HG03103 (cell line): ENCODE measurements around the gene PRKAG2.
"Not testable (repeated sequence)": the region's sequence is repeated elsewhere in the genome, so short reads cannot be mapped to it uniquely, and the experiment has no call there.

Experiments
- ATAC-seq: cut with Tn5 transposase; IDR thresholded peaks from one replicate; pipeline ENCODE4 v1.9.1; 2021; ENCODE audit warnings: low read depth; ENCODE audit not compliant: unreplicated experiment

Gene PRKAG2

DNA sequence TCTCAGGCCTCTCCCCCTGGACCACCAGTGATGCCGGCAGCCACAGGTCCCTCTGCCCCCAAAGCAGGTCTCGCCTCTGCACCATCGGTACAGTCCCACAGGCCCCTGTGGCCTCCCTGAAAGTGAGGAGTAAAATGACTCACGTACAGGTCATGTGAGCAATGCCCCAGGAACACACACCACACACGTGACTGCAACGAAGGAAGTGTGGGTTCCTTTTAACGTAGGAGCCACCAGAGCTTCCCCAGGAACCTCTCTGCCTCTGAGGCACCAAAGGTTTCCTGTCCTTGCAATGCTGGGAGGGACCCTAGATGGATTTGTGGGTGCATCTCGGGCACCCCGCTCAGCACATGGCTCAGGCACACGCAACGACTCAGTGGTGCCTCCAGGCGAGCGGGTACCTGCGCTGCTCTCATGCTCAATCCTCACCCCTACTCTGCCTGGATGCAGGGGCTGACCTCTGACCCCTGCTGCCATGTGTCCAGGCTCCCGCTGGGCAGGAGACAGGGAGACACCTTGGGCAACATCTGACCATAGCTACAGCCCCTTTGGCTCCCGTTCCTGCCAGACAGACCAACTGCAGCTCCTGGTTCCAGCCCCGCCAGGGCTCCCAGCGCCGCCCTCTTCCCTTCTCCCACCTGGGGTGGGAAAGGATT, 120.7 kb downstream of the PRKAG2 start:
- no peak for ATAC-seq

DNA sequence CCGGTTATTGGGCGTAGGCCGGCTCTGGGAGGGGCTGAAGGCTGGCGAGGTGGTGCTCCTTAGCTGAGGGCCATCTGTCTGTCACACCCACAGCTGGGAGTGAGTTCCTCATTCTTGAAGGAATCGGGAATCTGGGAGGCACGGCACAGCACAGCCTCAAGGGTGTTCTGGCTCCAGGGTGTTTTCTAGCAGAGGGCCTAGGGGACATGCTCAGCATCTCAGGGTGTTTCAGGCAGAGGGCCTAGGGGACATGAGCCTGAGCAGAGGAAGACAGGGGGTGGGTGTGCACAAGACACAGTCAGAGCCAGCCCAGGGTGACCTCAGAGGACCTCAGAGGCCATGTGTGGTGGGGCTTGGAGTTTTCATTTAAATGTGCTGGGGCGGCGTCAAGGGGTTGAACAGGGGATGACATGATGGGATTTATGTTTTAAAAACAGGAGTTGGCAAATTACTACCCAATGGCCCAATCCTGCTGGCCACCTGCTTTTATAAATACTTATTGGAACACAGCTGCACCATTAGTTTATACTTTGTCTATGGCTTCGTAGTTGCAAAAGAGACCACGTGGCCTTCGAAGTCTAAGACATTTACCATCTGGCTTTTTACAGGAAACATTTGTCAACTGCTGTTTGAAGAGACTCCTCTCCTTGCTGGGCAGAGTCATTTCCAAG, 121.6 kb downstream of the PRKAG2 start:
- ATAC-seq, result no peak

DNA sequence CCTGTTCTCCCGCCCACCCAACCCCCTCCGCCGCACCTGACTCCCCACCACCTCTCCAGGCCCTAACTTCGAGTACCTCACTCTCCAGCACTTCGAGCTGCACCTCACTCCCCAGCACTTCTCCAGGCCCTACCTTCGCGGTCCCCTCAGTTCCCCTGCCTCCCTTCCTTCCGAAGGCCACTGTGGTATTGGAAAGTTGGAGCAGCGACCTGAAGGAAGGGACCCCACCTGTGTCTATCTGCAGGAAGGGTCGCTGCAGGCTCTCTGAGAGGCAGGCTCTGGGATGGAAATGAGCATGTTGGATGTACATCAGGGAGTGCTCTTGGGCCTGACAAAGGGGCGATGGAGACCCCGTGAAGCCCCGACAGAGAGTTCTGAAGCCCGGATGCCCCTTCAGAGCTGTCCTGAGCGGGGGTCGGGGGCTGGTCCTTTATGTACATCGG, 122.2 kb downstream of the PRKAG2 start:
- ATAC-seq, result no peak

DNA sequence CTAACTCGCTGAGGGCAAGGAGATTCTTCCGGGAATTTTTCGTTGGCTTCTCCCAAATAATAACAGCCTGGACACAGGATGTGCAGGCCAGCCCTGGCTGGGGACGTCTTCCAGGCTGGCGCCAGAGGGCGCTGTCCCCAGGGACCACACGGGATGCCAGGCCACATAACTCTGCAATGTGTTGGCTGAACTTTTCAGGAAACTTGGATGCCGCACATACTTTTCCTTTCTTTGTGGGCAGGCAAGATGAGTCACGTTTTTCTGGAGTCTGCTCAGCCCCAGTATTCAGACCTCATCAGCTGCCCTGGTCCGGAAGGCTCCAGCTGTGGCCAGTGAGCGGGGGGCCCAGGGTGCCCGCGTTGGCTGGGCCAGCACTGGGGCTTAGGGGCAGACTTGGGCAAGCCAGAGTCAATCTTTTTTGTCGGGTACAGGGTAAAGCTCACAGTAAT, 122.7 kb downstream of the PRKAG2 start:
- ATAC-seq, result no peak

DNA sequence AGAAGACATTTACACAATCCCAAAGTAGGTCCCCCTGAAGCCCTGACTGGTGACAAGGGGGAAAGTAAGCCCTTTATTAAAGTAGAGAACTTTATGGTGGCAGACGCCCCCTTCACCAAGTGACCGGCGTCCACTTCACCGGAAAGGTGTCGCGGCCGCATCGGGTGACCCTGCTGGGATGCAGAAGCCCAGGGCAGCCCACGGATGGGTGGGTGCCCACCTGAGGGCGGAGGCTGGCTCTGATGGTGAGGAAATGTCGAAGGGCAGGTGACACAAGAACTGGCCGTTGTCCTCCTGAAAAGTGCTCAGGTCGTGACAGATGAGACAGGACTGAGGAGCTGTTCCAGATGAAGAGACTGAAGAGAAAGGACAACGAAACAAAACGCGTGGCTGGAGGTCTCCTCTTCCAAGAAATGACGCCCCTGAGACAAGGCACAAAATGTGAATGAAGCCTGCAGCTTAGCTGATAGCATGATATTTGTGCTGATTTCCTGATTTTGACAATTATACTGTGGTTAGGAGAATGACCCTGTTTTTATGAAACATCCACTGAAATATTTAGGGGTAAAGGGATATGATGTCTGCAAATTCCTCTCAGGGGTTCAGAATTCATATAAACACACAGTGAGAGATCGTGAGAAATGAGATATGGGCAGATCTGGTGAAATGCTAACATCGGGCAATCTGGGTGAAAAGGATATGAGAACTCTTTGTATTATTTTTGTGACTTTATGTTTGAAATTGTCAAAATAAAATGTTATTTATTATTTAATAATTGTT, 123.9 kb downstream of the PRKAG2 start:
- ATAC-seq, result no peak

DNA sequence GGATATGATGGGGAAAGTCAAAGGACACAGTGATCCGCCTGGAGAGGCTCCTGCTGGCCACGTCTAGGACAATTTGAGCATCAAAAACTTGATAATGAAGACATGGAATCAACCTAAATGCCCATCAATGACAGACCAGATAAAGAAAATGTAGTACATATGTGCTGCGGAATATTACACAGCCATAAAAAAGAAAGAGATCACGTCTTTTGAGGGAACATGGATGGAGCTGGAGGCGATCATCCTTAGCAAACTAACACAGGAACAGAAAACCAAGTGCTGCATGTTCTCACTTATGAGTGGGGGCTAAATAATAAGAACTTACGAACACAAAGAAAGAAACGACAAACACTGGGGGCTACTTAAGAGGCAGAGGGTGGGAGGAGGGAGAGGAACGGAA, 124.9 kb downstream of the PRKAG2 start:
- ATAC-seq, result no peak

DNA sequence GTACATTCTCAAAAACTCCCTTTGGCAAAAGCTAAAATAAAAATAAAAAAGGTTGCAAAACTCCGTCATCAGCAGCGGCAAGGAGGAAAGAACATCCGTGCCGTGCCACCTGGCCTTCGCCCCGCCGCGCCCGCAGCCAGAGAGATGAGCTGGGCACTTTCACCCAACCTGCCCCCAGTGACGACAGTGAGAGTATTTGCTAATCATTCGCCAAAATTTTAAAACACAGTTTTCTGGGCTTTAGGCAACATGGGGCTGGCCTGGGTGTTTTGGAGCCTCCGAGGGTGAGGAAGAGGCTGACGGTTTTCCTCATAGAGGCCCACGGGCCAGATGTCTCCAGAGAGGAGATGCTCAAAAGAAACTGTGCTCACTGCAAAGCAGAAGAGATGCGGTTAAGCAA, 128.2 kb downstream of the PRKAG2 start:
- no peak for ATAC-seq

DNA sequence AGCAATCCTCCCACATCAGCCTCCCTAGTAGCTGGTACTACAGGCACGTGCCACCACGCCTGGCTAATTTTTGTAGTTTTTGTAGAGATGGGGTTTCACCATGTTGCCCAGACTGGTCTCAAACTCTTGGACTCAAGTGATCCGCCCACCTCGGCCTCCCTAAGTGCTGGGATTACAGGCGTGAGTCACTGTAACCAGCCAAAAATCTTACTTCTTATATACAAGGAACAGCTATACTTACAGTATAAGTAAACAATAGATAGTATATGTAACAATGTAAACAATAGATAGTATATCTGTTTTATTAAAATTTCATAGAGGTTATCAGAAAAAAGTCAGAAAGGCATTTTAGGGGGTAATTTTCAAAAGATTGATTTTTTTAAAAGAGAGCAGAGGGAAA, 128.9 kb downstream of the PRKAG2 start:
- not testable (repeated sequence) for ATAC-seq

DNA sequence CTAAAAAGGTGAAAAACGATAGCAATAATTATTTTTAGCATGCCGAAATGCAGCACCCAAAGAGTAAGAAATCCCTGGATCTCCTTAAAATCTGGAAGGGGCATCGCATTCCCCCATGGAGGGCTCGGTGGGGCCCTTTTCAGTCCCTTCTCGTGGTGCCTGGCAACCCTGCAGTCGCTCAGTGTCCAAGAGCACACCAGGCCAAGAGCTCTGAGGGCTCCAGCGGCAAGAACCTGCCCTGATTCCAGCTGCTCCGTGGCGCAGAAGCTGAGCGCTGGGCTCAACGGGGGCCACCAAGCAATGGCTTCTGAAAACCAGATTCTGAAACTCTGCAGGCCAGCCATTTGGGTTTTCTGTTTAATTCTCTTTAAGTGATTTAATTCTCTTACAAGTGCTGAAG, 131.2 kb downstream of the PRKAG2 start:
- ATAC-seq, result no peak

DNA sequence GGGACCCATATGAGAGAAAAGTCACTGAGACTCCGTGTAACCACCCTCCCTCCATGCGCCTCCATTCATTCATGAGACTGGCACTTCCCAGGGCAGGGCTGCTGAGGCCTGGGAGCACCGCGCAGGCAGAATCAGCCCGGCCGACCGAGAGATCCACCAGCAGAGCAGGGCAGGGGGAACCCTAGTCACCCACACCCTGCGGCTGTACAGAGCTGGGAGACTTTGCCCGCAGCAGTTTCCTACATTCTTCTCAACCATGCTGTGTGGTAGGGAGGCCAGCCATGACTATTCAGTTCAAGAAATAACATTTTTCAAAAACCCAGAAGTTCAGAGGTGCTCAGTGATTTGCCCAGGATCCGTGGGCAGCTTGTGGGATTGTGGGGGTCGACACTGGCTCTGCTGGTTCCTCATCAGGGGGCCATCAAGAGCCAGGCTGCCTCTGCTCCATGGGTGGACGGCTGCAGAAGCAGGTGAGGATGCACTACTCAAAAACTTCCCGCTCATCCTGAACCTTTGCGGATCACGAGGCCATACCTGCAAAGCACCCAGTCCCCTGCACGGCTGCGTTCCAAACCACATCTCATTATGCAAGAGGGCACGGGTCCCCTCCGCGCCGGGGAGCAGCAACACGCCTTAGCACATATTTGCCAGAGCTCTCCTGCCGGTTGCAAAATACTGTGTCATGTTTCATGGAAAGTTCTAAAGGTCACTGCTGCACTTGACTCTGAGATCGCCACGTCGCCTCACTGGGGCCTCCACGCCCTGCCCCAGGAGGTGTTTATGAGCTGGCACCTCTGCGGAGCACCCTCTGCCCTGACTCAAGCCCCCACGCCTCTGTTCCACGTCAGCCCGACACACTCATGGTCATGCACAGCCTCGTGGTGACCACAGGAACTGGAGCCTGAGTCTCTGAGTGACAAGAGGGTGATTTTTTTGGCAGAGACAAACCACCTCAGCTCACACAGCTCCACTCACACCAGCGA, 132.0 kb downstream of the PRKAG2 start:
- ATAC-seq, result no peak

DNA sequence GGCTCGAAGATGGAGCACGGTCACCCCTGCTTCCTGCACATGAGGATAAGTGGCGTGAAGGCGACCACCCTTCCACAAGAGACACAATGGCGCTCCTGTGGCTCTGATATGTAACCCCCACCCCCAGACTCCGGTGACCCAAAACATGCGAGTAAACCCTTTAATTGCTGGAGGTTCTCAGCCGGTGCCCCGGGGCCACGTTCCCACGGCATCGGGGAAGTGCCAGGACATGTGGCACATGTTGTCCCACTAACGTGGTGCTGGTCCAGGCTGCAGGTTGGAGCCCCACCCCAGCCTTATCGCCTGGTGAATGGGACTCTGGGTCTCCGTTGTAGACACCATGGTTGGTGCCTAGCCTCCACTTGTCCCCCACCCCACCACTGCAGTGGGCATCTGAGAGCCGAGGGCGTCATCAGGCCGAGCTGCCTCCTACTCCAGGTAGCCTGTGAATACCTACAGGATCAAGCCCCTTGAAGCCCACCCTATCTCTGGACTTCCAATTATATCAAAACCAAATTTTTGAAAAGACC, 132.8 kb downstream of the PRKAG2 start:
- ATAC-seq, result no peak

DNA sequence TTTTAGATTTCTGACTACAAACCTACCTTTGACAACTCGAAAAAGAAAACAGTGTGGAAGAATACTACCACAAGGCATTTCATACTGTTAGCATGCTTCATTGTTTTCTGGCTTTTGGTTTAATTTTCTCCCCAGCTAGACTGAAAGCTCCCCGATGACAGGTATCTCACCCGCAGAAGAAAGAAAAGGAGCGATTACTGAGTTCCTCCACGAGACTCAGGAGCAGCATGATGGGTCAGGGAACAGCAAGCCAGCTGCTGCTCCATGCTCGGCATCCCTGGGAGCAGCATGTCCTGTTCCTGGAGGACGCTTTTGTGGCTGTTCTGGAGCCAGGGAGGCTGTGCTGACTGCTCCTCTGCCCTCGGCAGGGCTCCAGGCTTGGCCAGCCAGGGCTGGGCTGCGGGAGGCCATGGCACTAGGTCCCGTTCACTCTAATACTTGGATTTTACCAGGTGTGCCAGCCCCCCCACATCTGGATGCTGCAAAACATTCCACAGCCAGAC, 133.4 kb downstream of the PRKAG2 start:
- no peak for ATAC-seq

DNA sequence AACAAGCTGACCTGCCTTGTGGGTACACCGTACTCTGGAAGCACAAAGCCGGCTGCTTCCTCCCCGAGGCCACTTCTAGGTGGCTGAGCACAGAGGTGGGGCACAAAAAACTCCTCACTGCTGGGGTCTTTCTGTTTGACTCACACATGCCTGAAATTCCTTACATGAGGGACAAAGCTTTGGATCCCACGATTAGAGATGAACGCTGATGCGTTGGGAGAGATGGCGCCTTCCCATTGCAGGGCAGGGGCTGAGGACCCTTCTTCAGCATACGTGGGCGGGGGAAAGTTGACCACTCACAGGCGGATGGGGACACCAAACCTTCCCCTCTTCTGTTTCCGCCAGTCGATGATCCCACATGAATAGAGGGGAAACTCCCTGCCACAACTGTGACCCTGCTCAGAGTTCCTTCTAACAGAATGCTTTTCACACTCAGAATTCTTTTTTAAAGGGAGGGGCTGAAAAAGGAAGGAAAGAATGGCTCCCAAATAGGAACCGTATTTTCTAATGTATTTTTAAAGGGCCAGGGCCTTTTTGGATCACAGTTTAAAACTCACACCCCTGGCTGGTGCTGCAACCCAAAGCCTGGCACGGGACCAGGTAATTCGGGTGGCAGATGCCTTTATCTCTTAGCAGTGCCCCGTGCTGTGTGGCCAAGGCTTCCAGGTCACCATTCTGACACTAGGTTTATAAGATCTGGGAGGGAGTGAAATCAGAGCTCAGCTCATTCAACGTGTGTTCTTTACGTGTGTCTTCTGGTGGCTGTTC, 134.0 kb downstream of the PRKAG2 start:
- ATAC-seq, result no peak

DNA sequence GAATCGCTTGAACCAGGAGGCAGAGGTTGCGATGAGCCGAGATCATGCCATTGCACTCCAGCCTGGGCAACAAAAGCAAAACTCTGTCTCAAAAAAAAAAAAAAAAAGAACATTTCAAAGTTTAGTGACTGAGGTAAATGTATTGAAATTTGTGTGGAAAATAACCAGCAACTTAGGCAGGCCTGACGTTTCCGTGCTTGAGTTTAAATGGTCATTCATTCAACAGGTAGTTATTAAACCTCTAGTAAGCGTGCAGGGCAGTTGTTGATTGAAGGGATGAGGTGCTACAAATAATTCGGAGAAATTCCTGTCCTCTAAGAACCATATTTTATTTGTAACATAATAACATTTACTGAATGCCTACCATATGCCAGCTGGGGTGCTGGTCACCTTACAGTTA, 135.3 kb downstream of the PRKAG2 start:
- no peak for ATAC-seq

DNA sequence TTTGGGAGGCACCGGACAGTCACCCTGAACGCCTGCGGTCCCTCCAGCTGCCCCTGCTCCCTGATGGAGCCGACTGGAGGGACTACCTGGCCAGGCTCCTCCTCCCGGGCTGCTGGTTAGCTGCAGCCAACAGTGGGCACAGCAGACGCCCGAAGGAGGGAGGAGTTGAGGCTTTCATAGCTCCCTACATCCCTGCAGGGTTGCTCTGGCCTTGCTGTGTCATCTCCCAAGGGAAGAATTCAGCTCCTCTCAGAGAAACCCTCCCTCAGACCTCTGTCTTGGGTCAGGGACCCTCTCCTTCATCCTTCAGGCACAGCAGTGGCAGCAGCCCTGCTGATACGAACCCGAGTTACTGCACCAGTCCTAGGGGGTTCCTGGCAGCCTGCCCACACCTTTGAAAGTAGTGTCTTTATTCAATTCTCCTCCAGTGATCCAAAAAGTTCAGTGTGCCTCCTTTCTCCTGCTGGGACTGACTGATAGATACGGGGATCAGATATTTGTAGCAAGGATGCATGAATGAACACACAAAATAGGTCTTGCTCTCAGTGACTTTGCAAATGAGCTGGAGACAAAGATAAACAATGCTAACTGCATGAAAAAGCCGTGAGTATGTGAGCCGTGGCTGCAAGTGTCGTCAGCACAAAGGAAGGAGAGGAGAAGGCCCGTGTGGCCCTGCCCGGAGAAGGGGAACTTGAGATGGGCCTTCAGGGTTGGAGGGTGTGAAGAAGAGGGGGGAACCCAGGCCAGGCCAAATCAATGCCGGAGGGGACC, 136.6 kb downstream of the PRKAG2 start:
- no peak for ATAC-seq

DNA sequence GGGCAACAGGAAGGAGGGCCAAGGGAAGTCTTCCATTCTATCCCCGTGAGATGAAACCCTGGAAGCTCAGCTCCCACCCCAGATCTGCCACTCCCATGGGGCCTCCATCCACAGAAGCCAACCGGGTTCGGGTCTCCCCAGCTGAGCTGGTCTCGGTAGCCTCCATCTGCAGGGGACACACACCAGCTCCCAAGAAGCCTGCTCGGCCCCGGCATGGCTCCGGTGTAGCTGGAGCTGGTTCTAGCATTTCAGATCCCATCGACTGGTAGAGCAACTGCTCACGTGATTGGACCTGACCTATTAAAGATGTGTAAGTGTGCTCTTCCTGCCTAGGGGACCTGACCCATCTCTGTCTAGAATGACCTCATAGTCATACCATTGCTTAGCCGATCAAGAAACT, 138.0 kb downstream of the PRKAG2 start:
- ATAC-seq, result no peak

DNA sequence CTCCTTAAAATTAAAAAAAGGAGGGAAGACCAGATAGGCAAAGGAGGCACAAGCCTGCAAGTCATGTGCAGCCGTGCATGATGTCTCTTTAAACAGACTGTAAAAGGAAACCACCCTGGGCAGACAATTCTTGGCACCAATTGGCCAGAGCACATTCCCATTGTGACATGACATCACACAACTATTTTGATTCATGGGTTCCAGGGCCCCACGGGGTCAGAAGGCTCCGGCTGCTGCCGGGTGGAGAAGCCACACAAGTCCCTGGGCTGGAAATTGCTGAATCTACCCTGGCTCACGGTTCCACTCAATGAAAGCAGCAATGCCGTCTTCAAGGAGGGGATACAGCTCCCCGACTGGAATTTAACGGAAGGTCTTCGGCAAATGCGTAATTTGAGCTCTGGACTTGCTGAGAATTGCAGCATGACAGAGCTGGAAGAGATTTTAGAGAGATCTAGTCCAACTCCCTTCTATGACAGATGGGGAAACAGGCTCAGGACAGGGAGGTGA, 140.5 kb downstream of the PRKAG2 start:
- no peak for ATAC-seq

DNA sequence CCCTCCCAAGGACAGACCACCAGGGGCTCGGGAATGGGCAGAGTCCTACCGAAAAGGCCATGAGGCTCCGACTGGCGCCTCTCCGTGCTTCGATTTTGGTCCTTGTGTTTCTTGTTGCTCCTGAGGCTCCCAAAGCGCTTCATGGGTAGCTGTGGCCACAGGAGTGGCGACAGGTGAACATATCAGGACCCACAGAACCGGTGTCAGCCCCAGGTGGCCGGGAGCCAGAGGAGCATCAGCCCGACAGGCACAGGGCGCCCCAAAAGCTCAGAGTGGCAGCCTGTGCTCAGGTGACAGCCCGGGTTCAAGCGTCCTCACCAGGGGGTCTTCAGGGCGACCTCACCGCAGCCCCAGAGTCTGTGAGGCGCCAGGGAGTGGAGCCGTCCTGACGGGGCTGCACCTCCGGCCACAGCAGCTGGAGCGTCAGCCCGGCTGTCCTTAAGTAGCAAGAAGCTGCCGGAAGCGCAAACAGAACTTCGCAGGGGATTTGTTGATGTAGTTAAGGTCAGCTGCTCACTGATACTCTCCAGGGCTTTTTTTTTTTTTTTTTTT, 141.0 kb downstream of the PRKAG2 start:
- no peak for ATAC-seq
